ENCODE results near the gene CCNH.

Gene CCNH

DNA sequence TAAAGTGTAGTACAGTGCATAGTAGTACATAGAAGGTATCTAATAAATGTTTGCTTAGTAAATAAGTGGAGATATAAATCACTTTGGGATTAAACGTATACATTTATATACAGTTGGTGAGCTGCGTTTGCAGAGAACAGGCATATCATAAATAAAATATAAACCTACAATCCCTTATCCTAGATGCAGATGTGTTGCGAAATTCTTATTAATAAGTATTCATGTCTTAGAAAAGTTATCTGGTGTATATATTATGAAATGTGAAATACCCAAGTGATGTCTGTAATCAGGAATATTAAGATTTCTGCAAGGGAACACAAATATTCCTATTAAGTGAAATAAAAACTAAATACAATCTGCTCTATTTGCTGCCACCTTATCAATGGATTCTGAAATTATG, 8.8 kb downstream of the CCNH start:
- no peak for DNase-seq (ENCODE audit: low read depth in 2 of 2, low spot score in 1 of 2)

DNA sequence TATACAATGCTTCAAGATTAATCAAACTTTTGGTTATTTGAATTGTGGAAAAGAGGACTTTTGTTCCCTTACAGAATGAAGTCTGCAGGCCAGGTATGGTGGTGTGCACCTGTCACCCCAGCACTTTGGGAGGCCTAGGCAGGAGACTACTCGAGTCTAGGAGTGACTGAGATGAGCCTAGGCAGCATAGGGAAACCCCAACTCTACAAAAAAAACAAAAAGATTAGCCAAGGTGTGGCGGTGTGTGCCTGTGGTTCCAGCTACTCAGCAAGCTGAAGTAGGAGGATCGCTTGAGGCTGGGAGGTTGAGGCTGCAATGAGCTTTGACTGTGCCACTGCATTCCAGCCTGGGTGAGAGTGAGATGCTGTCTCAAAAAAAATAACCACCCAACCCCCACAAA, 9.3 kb downstream of the CCNH start:
- DNase-seq (ENCODE audit: low read depth in 2 of 2, low spot score in 1 of 2): no peak

GRCh38 chr5:87401626-87402025, 11.1 kb downstream of the CCNH start:
- DNase-seq (ENCODE audit: low read depth in 2 of 2, low spot score in 1 of 2): no peak

DNA sequence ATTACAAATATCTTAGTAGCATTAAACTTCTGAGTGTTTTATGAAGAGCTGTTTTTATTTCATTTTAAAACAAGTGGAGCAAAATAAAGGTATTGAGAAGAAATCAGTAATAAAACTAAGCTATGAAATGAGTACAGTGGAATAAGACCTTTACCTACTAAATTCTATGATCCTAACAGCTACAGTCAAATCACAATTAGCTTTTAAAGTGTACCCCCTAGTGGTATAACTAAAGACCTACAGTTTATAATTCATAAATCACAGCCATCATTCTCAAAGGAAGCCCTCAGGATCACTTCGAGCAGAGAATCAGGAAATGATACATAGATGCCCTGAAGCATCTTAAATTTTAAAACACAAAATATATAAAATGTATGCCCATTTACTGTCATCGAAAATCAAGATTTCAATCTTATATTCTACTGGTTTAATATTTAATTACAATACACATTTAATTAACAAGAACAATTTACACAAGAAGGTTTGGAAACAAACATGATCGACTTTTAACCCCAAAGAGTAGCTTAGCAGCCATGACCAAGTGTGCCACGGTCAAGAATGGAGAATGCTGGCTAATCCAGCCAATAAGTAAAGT, 12.3 kb downstream of the CCNH start:
- DNase-seq (ENCODE audit: low read depth in 2 of 2, low spot score in 1 of 2): no peak

DNA sequence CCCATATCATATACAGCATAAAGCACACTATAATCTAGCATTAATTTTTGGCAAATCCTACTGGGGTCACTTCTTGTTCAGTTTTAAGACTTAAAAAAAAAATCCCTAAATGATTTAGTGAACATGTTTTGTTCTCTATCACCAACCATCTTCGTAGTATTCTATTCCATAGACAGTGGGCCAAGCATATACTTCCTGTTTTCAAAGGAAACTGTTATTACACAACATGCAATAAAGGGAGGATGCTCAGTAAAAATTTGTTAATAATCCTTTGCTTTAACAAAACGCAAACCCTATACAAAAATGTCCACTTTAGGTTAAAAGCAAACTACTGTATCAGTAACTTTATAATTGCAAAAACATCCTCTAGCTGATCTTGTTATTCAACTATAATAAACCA, 13.0 kb downstream of the CCNH start:
- DNase-seq (ENCODE audit: low read depth in 2 of 2, low spot score in 1 of 2): no peak

DNA sequence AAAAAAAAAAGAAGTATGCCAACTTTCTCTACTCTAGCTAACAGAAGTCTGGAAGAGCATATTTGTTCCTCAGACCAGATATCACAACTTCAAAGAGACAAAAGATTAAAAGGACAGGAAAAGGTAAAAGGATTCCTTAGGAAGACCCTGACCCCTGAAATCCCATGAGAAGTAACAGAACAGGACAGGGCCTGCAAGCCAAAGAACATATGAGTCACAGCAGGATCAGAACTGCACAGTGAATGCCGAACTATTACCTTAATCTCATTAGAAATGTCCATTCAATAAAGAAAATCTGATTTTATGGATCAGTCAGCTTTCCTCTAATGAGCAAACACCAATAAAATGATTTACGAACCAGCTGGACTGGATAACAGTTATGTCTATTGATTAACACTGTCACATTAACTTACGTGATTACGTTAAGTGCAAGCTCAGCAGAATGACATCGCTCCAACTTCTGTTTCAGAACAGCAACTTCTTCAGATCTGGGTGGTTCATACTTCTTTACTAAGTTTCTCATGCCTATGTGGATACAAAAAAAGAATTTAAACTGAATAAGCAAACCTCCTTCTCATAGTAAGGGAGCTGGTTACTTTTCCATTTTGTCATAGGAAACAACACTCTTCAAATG, 13.6 kb downstream of the CCNH start:
- DNase-seq (ENCODE audit: low read depth in 2 of 2, low spot score in 1 of 2): no peak

GRCh38 chr5:87394411-87395165, 18.1 kb downstream of the CCNH start:
- DNase-seq (ENCODE audit: low read depth in 2 of 2, low spot score in 1 of 2): no peak

DNA sequence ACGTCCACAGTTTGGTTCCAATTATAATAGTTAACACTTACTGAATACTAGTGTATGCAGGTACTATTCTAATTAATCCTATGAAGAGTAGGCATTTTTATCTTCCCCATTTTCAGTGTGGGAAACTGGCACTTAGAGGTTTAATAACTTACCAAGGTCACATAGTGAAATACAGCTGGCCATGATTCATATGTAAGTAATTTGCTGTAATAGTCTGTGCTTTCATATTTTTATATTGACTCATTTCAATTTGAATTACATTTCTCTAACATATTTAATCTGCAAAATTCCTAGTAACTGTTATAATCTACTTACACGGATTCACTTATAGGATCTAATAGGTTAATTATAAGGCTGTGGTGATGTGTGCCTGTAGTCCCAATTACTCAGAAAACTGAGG, 19.4 kb downstream of the CCNH start:
- no peak for DNase-seq (ENCODE audit: low read depth in 2 of 2, low spot score in 1 of 2)

GRCh38 chr5:87392801-87393200, 19.9 kb downstream of the CCNH start:
- DNase-seq (ENCODE audit: low read depth in 2 of 2, low spot score in 1 of 2): no peak

DNA sequence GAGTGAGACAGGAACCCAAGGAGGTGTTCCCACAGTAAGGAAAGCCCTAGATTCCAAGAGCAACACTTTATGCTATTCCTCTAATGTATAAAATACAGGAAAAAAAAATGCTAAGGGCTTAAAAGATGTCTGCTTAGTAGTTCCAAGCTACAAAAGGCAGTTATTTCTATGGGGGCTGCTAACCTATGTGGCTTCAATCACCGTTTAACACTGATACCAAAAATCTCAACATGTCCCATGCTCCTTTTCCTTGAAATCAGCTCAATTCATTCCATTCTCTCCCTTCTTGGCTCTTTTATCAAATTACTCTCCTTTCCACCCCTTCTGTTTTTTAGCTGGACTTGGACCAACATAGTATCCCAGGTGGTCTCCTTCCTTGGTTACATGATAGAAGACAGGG, 20.6 kb downstream of the CCNH start:
- no peak for DNase-seq (ENCODE audit: low read depth in 2 of 2, low spot score in 1 of 2)

DNA sequence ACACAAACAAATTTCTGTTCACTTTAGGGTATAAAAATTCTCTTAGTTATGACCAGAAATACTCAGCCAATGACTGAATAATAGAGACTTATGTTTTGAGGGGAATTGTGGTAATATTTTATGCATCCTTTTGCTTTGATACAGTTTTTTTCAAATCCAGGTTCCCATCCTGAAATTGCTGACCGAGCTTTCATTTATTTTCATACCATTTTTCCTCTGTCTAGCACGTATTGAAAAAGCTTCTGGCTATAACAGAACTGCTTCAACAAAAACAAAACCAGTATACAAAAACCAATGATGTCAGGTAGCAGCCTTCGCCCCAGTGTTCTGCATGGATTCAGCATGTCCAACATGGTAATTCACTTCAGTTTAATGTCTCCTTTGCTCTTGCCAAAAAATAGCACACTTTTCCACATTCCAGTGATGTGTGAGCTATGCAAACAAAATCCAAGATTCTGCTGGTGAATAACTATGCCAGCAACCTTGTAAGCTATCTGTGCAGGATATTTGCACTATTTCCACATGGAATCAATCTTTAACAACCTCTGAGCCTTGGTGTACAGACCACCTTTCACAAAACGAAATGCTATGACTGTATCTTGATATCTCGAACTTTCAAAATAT, 22.0 kb downstream of the CCNH start:
- DNase-seq (ENCODE audit: low read depth in 2 of 2, low spot score in 1 of 2): no peak

- no peak for DNase-seq (ENCODE audit: low read depth in 2 of 2, low spot score in 1 of 2)
These were observed 22.7 kb downstream of the CCNH start for GRCh38 chr5:87390075-87390474.

DNA sequence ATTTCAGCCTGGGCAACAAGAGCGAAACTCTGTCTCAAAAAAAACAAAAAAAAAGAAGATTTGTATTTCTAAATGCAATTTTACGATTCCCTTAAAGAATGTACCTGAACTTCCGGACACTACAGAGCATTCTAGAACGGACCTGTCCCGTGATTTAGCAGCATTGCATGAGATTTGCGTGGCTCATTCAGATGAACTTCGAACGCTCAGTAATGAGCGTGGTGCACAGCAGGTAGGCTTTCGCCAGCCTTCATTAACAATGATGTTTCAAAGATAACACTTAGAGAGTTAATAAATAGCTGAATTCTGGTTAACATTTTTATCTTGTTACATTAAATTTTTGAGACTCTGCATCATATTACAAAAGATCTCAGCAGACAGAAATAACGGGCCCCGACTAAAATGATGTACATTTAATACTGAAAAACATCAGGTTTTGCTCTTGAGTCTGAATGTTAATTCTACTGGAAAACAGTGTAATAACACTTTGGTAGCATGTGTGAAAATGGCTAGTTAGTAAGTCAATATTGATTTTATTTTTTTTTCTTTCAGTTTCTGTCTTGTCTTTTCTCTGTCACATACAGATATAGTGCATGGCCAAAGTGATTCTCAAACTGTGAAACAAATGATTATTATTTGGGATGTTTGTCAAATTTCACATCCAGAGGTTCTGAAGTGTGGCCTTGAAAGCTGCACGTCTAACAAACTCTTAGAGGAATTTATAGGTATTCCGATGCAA, 23.3 kb downstream of the CCNH start:
- DNase-seq (ENCODE audit: low read depth in 2 of 2, low spot score in 1 of 2): no peak

- DNase-seq (ENCODE audit: low read depth in 2 of 2, low spot score in 1 of 2): no peak
These were observed 24.6 kb downstream of the CCNH start for GRCh38 chr5:87388129-87388528.

GRCh38 chr5:87385802-87386201, 26.9 kb downstream of the CCNH start:
- no peak for DNase-seq (ENCODE audit: low read depth in 2 of 2, low spot score in 1 of 2)

DNA sequence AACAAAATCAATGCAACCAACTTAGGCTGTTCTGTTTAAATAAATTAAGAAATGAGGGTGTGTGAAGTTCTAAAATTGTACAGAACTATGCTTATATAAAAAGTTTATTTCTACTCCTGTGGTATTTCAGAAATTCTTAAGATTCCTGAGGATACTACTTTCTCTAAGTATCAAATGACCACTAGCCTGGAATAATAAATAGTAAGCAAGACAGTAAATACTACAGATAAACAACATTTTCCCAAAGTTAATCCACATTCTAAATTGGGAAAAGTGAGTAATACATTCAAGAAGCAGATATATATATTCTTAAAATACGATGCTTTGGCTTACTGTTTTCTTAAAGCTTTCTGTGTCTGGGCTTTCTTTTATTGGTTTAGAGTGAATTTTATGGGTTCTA, 29.5 kb downstream of the CCNH start:
- DNase-seq (ENCODE audit: low read depth in 2 of 2, low spot score in 1 of 2): no peak

DNA sequence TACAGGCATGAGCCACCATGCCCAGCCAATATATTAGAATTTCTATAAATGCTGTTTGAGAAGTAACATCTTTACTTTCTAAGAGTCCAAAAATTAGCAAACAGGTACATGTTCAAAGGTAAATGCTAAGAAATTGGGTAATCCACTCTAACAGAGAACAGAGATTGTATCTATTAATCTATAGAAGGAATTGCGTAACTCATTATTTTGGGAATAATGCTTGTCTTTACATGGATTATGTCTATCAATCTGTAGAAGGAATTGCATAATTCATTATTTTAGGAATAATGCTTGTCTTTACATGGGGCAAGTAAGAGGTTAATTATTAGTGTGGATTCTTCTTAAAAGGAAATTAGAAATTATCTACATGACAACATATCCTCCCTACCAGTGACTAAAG, 30.5 kb downstream of the CCNH start:
- no peak for DNase-seq (ENCODE audit: low read depth in 2 of 2, low spot score in 1 of 2)

DNA sequence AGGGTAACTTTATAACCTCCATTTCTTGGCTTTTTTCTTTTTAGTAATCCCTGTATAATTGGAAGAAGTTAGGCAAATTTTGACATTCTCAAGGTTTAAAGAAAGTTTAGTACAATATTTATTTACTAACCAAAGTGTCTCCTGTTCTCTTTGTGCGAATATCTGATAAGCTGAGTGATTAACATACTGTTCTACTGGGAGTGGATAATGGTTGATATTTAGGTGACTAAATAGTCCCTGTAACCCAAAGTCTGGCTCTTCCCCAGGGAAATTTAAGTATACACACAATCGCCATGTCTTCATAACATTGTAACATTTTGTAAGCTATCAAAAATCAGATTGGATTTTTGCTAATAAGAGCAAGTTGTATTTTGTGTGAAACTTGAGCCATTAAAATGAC, 40.0 kb downstream of the CCNH start:
- no peak for DNase-seq (ENCODE audit: low read depth in 2 of 2, low spot score in 1 of 2)

- DNase-seq (ENCODE audit: low read depth in 2 of 2, low spot score in 1 of 2): no peak
These were observed 43.3 kb downstream of the CCNH start for GRCh38 chr5:87369431-87369830.

DNA sequence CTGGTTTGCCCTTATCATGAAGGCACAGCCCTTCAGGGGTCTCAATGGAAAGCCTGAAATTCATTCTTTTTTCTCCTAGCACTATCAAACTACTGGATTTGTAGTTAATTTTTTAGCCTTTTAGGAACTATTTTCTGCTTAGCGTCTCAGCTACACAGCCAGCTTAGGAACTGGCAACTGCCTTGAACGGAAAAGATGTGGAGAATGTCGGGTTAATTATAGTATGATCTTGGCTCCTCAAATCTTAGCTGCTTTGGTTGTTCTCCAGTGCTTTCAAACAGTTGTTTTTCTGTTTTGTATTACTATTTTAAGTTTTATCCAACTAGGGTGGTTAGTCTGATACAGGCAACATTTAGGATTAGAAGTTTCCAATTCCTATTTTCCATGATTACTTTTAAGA, 44.1 kb downstream of the CCNH start:
- no peak for DNase-seq (ENCODE audit: low read depth in 2 of 2, low spot score in 1 of 2)

- DNase-seq (ENCODE audit: low read depth in 2 of 2, low spot score in 1 of 2): no peak
These were observed 45.5 kb downstream of the CCNH start for GRCh38 chr5:87367243-87367642.
